Natural killer cell (primary cell): ENCODE measurements around the gene INPPL1. TPM values are rescaled to one million over a fixed set of nuclear protein-coding genes. Genes with fewer than 3 reads are reported as not detected.

Experiments used
- ATAC-seq, 3 donors: fragments of 150-1000 bp in 2 of 3; fragments of 200-7000 bp in 1 of 3; cut with Tn5 transposase; 1 replicate in 1 of 3; 2 replicates in 2 of 3; pipeline ENCODE4 v1.10.0; 2021; ENCODE audit warnings: mild to moderate bottlenecking in 2 of 3, moderate library complexity in 2 of 3
- DNase-seq, 2 donors: peaks; one replicate each; pipeline versions ENCODE4 v3.0.0 to v3.0.0-alpha.2; 2013 to 2021; ENCODE audit warnings: mixed read lengths in 1 of 2
- H3K27ac ChIP-seq: one replicate; pipeline ENCODE4 v1.5.1; 2013; ENCODE audit warnings: mild to moderate bottlenecking, low read length
- H3K27me3 ChIP-seq: one replicate; pipeline ENCODE4 v1.6.1; 2013; ENCODE audit warnings: low read length; ENCODE audit not compliant: control insufficient read depth, insufficient read depth
- H3K36me3 ChIP-seq: one replicate; pipeline ENCODE4 v1.6.1; 2013; ENCODE audit warnings: low read length; ENCODE audit not compliant: control insufficient read depth, insufficient read depth
- H3K4me1 ChIP-seq: one replicate; pipeline ENCODE4 v1.6.1; 2013; ENCODE audit warnings: low read length; ENCODE audit not compliant: control insufficient read depth, insufficient read depth
- H3K4me3 ChIP-seq: one replicate; pipeline ENCODE4 v1.5.1; 2013; ENCODE audit warnings: low read length
- H3K9me3 ChIP-seq: one replicate; pipeline ENCODE4 v1.6.1; 2013; ENCODE audit warnings: low read length; ENCODE audit not compliant: control insufficient read depth, insufficient read depth
- H3K27ac Mint-ChIP-seq, 2 donors: one replicate each; pipeline ENCODE4 v1.8.0; 2022; ENCODE audit warnings: mild to moderate bottlenecking in 2 of 2, mixed read lengths in 2 of 2, moderate library complexity in 1 of 2
- H3K27me3 Mint-ChIP-seq, 2 donors: one replicate each; pipeline ENCODE4 v1.8.0; 2022; ENCODE audit warnings: low read depth in 2 of 2, mixed read lengths in 2 of 2
- H3K36me3 Mint-ChIP-seq: one replicate; pipeline ENCODE4 v1.8.0; 2022; ENCODE audit warnings: mixed read lengths
- H3K4me1 Mint-ChIP-seq, 2 donors: one replicate each; pipeline ENCODE4 v1.8.0; 2022; ENCODE audit warnings: mixed read lengths in 2 of 2
- H3K4me3 Mint-ChIP-seq: one replicate; pipeline ENCODE4 v1.8.0; 2022; ENCODE audit warnings: mild to moderate bottlenecking, moderate library complexity, mixed read lengths
- H3K9me3 Mint-ChIP-seq, 2 donors: one replicate each; pipeline ENCODE4 v1.8.0; 2022; ENCODE audit warnings: mixed read lengths in 2 of 2
- WGBS: methylation state at CpG from one replicate; pipeline ENCODE4 v1.1.7; 2013; ENCODE audit warnings: missing lambda C conversion rate; ENCODE audit not compliant: insufficient coverage; 5-methylcytosine and 5-hydroxymethylcytosine counted together
- intact Hi-C: fragments of 100-400 bp; cut with micrococcal nuclease; formaldehyde crosslinking; loops from one replicate; pipeline ENCODE4 v1.14.2; 2022
- total RNA-seq, 4 donors: library from RNA; stranded (reverse); fragments of 120-200 nt in 1 of 4; gene quantifications; one replicate each; pipeline versions ENCODE4 v1.2.3 to v1.2.4, GENCODE V29; 2013 to 2022
- TF ChIP-seq, protein P1 (sequence below): fragments of 200-600 bp; IDR thresholded peaks from one replicate; pipeline ENCODE4 v1.8.0; 2022; ENCODE audit warnings: antibody characterized with exemption

INPPL1 gene
- total RNA-seq, 3 donors from 2014 or later (not counting 1 experiment from before 2014, with no cell fraction given): 193 to 207 (median 195) TPM

DNA sequence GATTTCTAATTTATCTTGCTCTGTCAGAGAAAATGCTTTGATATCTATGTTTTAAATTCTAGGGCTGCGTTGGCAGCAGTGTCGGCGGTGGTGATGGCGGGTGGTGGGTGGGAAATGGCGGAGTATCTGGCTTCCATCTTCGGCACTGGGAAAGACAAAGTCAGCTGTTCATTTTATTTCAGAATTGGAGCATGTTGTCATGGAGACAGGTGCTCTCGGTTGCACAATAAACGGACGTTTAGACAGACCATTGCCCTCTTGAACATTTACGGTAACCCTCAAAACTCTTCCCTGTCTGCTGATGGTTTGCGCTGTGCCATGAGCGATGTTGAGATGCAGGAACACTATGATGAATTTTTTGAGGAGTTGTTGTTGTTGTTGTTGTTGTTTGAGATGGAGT, 55.5 kb downstream of the INPPL1 start:
- H3K27me3 Mint-ChIP-seq: peaks cover 17 to 19% of the 10 kb centered on the region in 2 donors
- DNase-seq: no peak
- intact Hi-C loops: no loop called here
- Histone ChIP-seq H3K27ac (no peak overlapping the region), H3K9me3 (no peaks in the 10 kb centered on the region), H3K4me1 (no peaks in the 10 kb centered on the region), H3K27me3 (peaks cover 2% of the 10 kb centered on the region), H3K4me3 (no peak overlapping the region), H3K36me3 (no peaks in the 10 kb centered on the region)
- no peak overlapping the region for H3K27ac Mint-ChIP-seq
- TF ChIP-seq, protein P1, sequence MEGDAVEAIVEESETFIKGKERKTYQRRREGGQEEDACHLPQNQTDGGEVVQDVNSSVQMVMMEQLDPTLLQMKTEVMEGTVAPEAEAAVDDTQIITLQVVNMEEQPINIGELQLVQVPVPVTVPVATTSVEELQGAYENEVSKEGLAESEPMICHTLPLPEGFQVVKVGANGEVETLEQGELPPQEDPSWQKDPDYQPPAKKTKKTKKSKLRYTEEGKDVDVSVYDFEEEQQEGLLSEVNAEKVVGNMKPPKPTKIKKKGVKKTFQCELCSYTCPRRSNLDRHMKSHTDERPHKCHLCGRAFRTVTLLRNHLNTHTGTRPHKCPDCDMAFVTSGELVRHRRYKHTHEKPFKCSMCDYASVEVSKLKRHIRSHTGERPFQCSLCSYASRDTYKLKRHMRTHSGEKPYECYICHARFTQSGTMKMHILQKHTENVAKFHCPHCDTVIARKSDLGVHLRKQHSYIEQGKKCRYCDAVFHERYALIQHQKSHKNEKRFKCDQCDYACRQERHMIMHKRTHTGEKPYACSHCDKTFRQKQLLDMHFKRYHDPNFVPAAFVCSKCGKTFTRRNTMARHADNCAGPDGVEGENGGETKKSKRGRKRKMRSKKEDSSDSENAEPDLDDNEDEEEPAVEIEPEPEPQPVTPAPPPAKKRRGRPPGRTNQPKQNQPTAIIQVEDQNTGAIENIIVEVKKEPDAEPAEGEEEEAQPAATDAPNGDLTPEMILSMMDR: no peak
- H3K4me1 Mint-ChIP-seq: no peaks in the 10 kb centered on the region
- ATAC-seq: no peak
- no peak overlapping the region for H3K4me3 Mint-ChIP-seq
- 95% methylated on average over 12 of the region's 12 CpGs for WGBS
- no peaks in the 10 kb centered on the region for H3K9me3 Mint-ChIP-seq
- H3K36me3 Mint-ChIP-seq: no peaks in the 10 kb centered on the region

GRCh38 chr11:72280726-72281315, 56.3 kb downstream of the INPPL1 start:
- no peak overlapping the region for H3K4me3 Mint-ChIP-seq
- no peaks in the 10 kb centered on the region for H3K4me1 Mint-ChIP-seq
- DNase-seq (no peak), ATAC-seq (no peak)
- H3K27ac Mint-ChIP-seq: no peak overlapping the region
- peaks cover 17 to 19% of the 10 kb centered on the region in 2 donors for H3K27me3 Mint-ChIP-seq
- H3K9me3 Mint-ChIP-seq: no peaks in the 10 kb centered on the region
- H3K4me3 ChIP-seq: no peak overlapping the region
- H3K4me1 ChIP-seq: no peaks in the 10 kb centered on the region
- WGBS: 94% methylated on average over 24 of the region's 24 CpGs
- no peaks in the 10 kb centered on the region for H3K9me3 ChIP-seq
- no peak overlapping the region for H3K27ac ChIP-seq
- TF ChIP-seq, protein P1: no peak
- H3K36me3 ChIP-seq: no peaks in the 10 kb centered on the region
- peaks cover 2% of the 10 kb centered on the region for H3K27me3 ChIP-seq
- no peaks in the 10 kb centered on the region for H3K36me3 Mint-ChIP-seq
- intact Hi-C loops: no loop called here

- WGBS: 79% methylated on average over 2 of the region's 2 CpGs
- no peak overlapping the region for H3K4me3 ChIP-seq
- DNase-seq (no peak), ATAC-seq (no peak)
- Mint-ChIP-seq H3K27me3 (peaks cover 9 to 17% of the 10 kb centered on the region in 2 donors), H3K4me3 (no peak overlapping the region), H3K36me3 (no peaks in the 10 kb centered on the region), H3K4me1 (no peaks in the 10 kb centered on the region), H3K27ac (no peak overlapping the region), H3K9me3 (no peaks in the 10 kb centered on the region)
- intact Hi-C loops: no loop called here
- H3K27ac ChIP-seq: no peak overlapping the region
- TF ChIP-seq, protein P1: no peak
- no peaks in the 10 kb centered on the region for H3K36me3 ChIP-seq
- H3K27me3 ChIP-seq: peaks cover 2% of the 10 kb centered on the region
- H3K9me3 ChIP-seq: no peaks in the 10 kb centered on the region
- H3K4me1 ChIP-seq: no peaks in the 10 kb centered on the region
These were observed 59.4 kb downstream of the INPPL1 start for GRCh38 chr11:72283947-72284346.

- Histone ChIP-seq H3K36me3 (no peaks in the 10 kb centered on the region), H3K9me3 (no peaks in the 10 kb centered on the region), H3K27ac (no peak overlapping the region), H3K27me3 (peaks cover 2% of the 10 kb centered on the region), H3K4me3 (no peak overlapping the region), H3K4me1 (no peaks in the 10 kb centered on the region)
- DNase-seq: no peak
- no peak for ATAC-seq
- Mint-ChIP-seq H3K9me3 (no peaks in the 10 kb centered on the region), H3K27me3 (peaks cover 0 to 10% of the 10 kb centered on the region in 2 donors), H3K4me1 (no peaks in the 10 kb centered on the region), H3K36me3 (no peaks in the 10 kb centered on the region), H3K27ac (no peak overlapping the region), H3K4me3 (no peak overlapping the region)
- TF ChIP-seq, protein P1: no peak
- WGBS: 95% methylated on average over 2 of the region's 2 CpGs
- intact Hi-C loops: no loop called here
These were observed 62.7 kb downstream of the INPPL1 start for GRCh38 chr11:72287293-72287692.
